H1 (cell line): Measurements from ENCODE around the gene FBXL15. TPM values are rescaled to one million over a fixed set of nuclear protein-coding genes. Genes with fewer than 3 reads are reported as not detected.

Experiments
- CREB1 ChIP-seq: IDR thresholded peaks from 2 replicates; pipeline ENCODE4 v1.6.1; 2012; ENCODE audit warnings: inconsistent platforms
- EP300 ChIP-seq, 2 experiments: IDR thresholded peaks; 1 replicate in 1 of 2; 2 replicates in 1 of 2; pipeline ENCODE4 v1.6.1; 2011 to 2012; ENCODE audit warnings: low read depth in 2 of 2, low read length in 2 of 2, mild to moderate bottlenecking in 2 of 2, borderline replicate concordance in 1 of 2, inconsistent platforms in 1 of 2, moderate library complexity in 1 of 2
- KDM5A ChIP-seq: fragments of 200-600 bp; IDR thresholded peaks from 2 replicates; pipeline ENCODE4 v1.7.1; 2012; ENCODE audit warnings: mild to moderate bottlenecking, low read length, inconsistent platforms, mixed read lengths
- PHF8 ChIP-seq: fragments of 200-600 bp; sonication (generic); conservative IDR thresholded peaks from 2 replicates; pipeline ENCODE4 v1.7.1; 2012; ENCODE audit warnings: low read depth, mild to moderate bottlenecking, inconsistent platforms, low read length, moderate library complexity
- POLR2A ChIP-seq, 2 experiments: IDR thresholded peaks; 1 replicate in 1 of 2; 2 replicates in 1 of 2; pipeline ENCODE4 v1.6.1; 2011; ENCODE audit warnings: low read depth in 2 of 2, low read length in 2 of 2, mild to moderate bottlenecking in 2 of 2; ENCODE audit errors: control extremely low read depth in 1 of 2
- POLR2AphosphoS5 ChIP-seq: IDR thresholded peaks from 2 replicates; pipeline ENCODE4 v1.6.1; 2011; ENCODE audit warnings: low read depth, low read length
- TAF1 ChIP-seq: IDR thresholded peaks from 2 replicates; pipeline ENCODE4 v1.6.1; 2011; ENCODE audit warnings: mild to moderate bottlenecking, low read depth, low read length
- polyA plus RNA-seq, 7 experiments: library from polyadenylated mRNA; depleted of rRNA in 3 of 7; stranded (reverse) in 5 of 7; unstranded in 2 of 7; fragments of >200 nt in 5 of 7; fragments of 200-250 nt in 2 of 7; gene quantifications; 1 replicate in 5 of 7; 2 replicates in 1 of 7; 4 replicates in 1 of 7; pipeline versions ENCODE4 v1.2.1 to v1.2.3, GENCODE V29; 2011 to 2013; ENCODE audit warnings: missing spikeins in 2 of 7, mixed read lengths in 2 of 7
- total RNA-seq: library from RNA; stranded (reverse); fragmentation: NEBNext Ultra II Directional; extraction: Animal tissue kit (Norgen Biotek cat#: 25700); gene quantifications from 2 replicates; pipeline ENCODE4 v1.2.1, GENCODE V29; 2021
- TF ChIP-seq, protein P1 (sequence below): fragments of 300-600 bp; sonication (generic); IDR thresholded peaks from 2 replicates; pipeline ENCODE4 v1.7.1; 2012; ENCODE audit warnings: low read length, moderate library complexity, mild to moderate bottlenecking, inconsistent platforms; ENCODE audit not compliant: insufficient replicate concordance
- TF ChIP-seq, protein P2 (sequence below): IDR thresholded peaks from 2 replicates; pipeline ENCODE4 v1.6.1; 2012; ENCODE audit warnings: inconsistent platforms

The FBXL15 gene
- total and polyA plus RNA-seq, 2 of the 8 experiments (the other 6 are each of a cell fraction or from before 2014, with no cell fraction given) = 11.3 to 22.6 TPM

DNA sequence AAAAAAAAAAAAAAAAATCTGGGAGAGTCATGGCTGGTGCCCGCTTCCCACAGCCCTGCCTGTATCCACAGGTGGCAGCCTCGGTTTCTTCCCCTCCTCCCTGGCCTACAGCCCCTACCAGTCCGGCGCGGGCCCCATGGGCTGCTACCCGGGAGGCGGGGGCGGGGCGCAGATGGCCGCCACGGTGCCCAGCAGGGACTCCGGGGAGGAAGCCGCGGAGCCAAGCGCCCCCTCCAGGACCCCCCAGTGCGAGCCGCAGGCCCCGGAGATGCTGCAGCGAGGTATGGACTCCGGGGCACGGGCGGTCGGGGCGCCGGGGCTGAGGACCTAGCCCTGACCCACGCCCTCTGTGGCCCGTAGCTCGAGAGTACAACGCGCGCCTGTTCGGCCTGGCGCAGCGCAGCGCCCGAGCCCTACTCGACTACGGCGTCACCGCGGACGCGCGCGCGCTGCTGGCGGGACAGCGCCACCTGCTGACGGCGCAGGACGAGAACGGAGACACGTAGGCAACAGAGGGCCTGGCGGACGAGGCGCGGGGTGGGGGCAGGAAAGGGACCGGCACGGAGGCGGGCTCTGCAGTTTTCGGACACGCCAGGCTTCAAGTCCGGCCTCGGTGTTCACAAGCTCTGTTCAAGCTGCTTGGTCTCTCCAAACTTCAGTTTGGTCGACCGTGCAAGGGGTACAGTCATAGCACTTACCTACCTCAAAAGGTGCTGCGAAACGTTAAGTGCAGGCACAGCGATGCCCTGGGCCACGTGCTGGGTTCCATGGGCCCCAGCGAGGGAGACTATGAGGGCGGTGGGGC lies 21.2 kb upstream of the FBXL15 start (continued):
- TF ChIP-seq, protein P1, sequence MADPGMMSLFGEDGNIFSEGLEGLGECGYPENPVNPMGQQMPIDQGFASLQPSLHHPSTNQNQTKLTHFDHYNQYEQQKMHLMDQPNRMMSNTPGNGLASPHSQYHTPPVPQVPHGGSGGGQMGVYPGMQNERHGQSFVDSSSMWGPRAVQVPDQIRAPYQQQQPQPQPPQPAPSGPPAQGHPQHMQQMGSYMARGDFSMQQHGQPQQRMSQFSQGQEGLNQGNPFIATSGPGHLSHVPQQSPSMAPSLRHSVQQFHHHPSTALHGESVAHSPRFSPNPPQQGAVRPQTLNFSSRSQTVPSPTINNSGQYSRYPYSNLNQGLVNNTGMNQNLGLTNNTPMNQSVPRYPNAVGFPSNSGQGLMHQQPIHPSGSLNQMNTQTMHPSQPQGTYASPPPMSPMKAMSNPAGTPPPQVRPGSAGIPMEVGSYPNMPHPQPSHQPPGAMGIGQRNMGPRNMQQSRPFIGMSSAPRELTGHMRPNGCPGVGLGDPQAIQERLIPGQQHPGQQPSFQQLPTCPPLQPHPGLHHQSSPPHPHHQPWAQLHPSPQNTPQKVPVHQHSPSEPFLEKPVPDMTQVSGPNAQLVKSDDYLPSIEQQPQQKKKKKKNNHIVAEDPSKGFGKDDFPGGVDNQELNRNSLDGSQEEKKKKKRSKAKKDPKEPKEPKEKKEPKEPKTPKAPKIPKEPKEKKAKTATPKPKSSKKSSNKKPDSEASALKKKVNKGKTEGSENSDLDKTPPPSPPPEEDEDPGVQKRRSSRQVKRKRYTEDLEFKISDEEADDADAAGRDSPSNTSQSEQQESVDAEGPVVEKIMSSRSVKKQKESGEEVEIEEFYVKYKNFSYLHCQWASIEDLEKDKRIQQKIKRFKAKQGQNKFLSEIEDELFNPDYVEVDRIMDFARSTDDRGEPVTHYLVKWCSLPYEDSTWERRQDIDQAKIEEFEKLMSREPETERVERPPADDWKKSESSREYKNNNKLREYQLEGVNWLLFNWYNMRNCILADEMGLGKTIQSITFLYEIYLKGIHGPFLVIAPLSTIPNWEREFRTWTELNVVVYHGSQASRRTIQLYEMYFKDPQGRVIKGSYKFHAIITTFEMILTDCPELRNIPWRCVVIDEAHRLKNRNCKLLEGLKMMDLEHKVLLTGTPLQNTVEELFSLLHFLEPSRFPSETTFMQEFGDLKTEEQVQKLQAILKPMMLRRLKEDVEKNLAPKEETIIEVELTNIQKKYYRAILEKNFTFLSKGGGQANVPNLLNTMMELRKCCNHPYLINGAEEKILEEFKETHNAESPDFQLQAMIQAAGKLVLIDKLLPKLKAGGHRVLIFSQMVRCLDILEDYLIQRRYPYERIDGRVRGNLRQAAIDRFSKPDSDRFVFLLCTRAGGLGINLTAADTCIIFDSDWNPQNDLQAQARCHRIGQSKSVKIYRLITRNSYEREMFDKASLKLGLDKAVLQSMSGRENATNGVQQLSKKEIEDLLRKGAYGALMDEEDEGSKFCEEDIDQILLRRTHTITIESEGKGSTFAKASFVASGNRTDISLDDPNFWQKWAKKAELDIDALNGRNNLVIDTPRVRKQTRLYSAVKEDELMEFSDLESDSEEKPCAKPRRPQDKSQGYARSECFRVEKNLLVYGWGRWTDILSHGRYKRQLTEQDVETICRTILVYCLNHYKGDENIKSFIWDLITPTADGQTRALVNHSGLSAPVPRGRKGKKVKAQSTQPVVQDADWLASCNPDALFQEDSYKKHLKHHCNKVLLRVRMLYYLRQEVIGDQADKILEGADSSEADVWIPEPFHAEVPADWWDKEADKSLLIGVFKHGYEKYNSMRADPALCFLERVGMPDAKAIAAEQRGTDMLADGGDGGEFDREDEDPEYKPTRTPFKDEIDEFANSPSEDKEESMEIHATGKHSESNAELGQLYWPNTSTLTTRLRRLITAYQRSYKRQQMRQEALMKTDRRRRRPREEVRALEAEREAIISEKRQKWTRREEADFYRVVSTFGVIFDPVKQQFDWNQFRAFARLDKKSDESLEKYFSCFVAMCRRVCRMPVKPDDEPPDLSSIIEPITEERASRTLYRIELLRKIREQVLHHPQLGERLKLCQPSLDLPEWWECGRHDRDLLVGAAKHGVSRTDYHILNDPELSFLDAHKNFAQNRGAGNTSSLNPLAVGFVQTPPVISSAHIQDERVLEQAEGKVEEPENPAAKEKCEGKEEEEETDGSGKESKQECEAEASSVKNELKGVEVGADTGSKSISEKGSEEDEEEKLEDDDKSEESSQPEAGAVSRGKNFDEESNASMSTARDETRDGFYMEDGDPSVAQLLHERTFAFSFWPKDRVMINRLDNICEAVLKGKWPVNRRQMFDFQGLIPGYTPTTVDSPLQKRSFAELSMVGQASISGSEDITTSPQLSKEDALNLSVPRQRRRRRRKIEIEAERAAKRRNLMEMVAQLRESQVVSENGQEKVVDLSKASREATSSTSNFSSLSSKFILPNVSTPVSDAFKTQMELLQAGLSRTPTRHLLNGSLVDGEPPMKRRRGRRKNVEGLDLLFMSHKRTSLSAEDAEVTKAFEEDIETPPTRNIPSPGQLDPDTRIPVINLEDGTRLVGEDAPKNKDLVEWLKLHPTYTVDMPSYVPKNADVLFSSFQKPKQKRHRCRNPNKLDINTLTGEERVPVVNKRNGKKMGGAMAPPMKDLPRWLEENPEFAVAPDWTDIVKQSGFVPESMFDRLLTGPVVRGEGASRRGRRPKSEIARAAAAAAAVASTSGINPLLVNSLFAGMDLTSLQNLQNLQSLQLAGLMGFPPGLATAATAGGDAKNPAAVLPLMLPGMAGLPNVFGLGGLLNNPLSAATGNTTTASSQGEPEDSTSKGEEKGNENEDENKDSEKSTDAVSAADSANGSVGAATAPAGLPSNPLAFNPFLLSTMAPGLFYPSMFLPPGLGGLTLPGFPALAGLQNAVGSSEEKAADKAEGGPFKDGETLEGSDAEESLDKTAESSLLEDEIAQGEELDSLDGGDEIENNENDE = no peak
- TF ChIP-seq, protein P2, sequence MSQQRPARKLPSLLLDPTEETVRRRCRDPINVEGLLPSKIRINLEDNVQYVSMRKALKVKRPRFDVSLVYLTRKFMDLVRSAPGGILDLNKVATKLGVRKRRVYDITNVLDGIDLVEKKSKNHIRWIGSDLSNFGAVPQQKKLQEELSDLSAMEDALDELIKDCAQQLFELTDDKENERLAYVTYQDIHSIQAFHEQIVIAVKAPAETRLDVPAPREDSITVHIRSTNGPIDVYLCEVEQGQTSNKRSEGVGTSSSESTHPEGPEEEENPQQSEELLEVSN = peak; percentile 75
- TF ChIP-seq POLR2AphosphoS5 (peak; percentile 47), POLR2A (IDR thresholded peaks at IDR 0.05; ENCODE audit: control extremely low read depth in 1 of 2, low read depth in 2 of 2, low read length in 2 of 2) (peak in 1 of 2 experiments; percentile 73; a peak in 2 of 3 replicates), EP300 (IDR thresholded peaks at IDR 0.05; ENCODE audit: borderline replicate concordance in 1 of 2, low read depth in 2 of 2, low read length in 2 of 2) (peak in 1 of 2 experiments; percentile 35; a peak in 1 of 3 replicates), PHF8 (peak; percentile 59), KDM5A (no peak), CREB1 (peak; percentile 96), TAF1 (peak; percentile 66)
